ENCODE results near the gene MAPK8IP3. TPM values are rescaled to one million over a fixed set of nuclear protein-coding genes. Genes with fewer than 3 reads are reported as not detected.

MAPK8IP3 gene
- total and polyA plus RNA-seq, 9 of the 15 experiments (the other 6 are each of a cell fraction or from before 2014, with no cell fraction given): 0.17 to 58.7 (median 16.7) TPM

- ChIA-PET POLR2A (interaction anchor here (0.6 to 1.3 kb wide), 5 partner anchors 10 to 272 kb away, joined by 3 to 4 read pairs (median 3); no protein-coding TSS in a partner anchor), CTCF (ENCODE audit: low intra/inter-chr PET ratio) (no interaction called here)
- Histone ChIP-seq H3K36me3 (ENCODE audit: control insufficient read depth, insufficient read depth, low read length) (peaks cover 31% of the 10 kb centered on the region; the same call in 1 of the 3 replicates), H3K27me3 (ENCODE audit: control insufficient read depth in 2 of 2, insufficient read depth in 2 of 2, low read length in 2 of 2) (no peaks in the 10 kb centered on the region; a peak in 1 of 5 replicates), H3K27ac (ENCODE audit: extremely low read depth, low read depth, low read length) (no peak overlapping the region), H2AFZ (ENCODE audit: low read depth, low read length) (no peak overlapping the region), H3K4me2 (ENCODE audit: insufficient read depth, low read length) (no peak overlapping the region), H3K4me1 (replicated peaks in 1 of 2; ENCODE audit: control insufficient read depth in 2 of 2, insufficient read depth in 2 of 2, low read length in 2 of 2) (peaks cover 0 to 43% of the 10 kb centered on the region in 2 experiments; a peak in 2 of 5 replicates), H3K9ac (ENCODE audit: insufficient read depth in 1 of 2, low read depth in 2 of 2, low read length in 2 of 2) (peak overlapping the region in 1 of 2 experiments; percentile 48; a peak in 1 of 4 replicates), H3K4me3 (no peak overlapping the region), H3K9me1 (ENCODE audit: control insufficient read depth, insufficient read depth, low read length) (no peaks in the 10 kb centered on the region), H3K79me2 (ENCODE audit: control insufficient read depth, insufficient read depth, low read length) (no peaks in the 10 kb centered on the region), H4K20me1 (replicated peaks; ENCODE audit: control insufficient read depth, insufficient read depth, low read length) (no peaks in the 10 kb centered on the region), H3K9me3 (replicated peaks; ENCODE audit: control insufficient read depth, insufficient read depth, low read depth, low read length) (peaks cover 9% of the 10 kb centered on the region)
- DNase-seq (ENCODE audit: extremely low read depth in 1 of 4, low spot score in 3 of 4) (no peak), FAIRE-seq (no peak), ATAC-seq (no peak)
- intact Hi-C loops (cut with micrococcal nuclease): no loop called here
- whole genome bisulfite sequencing (ENCODE audit: insufficient coverage, low coverage, missing lambda C conversion rate): 91% methylated on average over 28 of the region's 32 CpGs
- no TSS peak for BruUV-seq (replicated peaks)
- in situ Hi-C loops (cut with MboI): no loop called here
- TF ChIP-seq FOXP4 (CRISPR knock-in tag; IDR thresholded peaks at IDR 0.05; ENCODE audit: borderline replicate concordance) (no peak), SMARCE1 (IDR thresholded peaks at IDR 0.05) (no peak), PRPF4 (IDR thresholded peaks at IDR 0.05; ENCODE audit: insufficient read depth, low read depth, low read length, poor library complexity, severe bottlenecking) (no peak), FUS (optimal IDR thresholded peaks at IDR 0.05; ENCODE audit: low read depth, low read length) (no peak), ZBTB9 (CRISPR knock-in tag; IDR thresholded peaks at IDR 0.05) (no peak), DMBX1 (CRISPR knock-in tag; IDR thresholded peaks at IDR 0.05; ENCODE audit: borderline replicate concordance) (no peak), MAFG (tag; conservative IDR thresholded peaks at IDR 0.05) (no peak), ZNF146 (CRISPR knock-in tag; IDR thresholded peaks at IDR 0.05; ENCODE audit: unreplicated experiment) (no peak), ZC3H8 (IDR thresholded peaks at IDR 0.05) (no peak), KDM2B (CRISPR knock-in tag; IDR thresholded peaks at IDR 0.05) (no peak), ZFP36 (IDR thresholded peaks at IDR 0.05; ENCODE audit: low read depth, low read length, partially characterized antibody) (no peak), ZNF197 (CRISPR knock-in tag; IDR thresholded peaks at IDR 0.05; ENCODE audit: low read depth) (no peak), GTF2E2 (tag; IDR thresholded peaks at IDR 0.05) (no peak), ZFP1 (CRISPR knock-in tag; IDR thresholded peaks at IDR 0.05) (no peak), TRIM25 (IDR thresholded peaks at IDR 0.05; ENCODE audit: borderline replicate concordance) (no peak), NUFIP1 (IDR thresholded peaks at IDR 0.05; ENCODE audit: partially characterized antibody) (no peak), ZSCAN29 (IDR thresholded peaks at IDR 0.05) (no peak)
These were observed 37.7 kb downstream of the MAPK8IP3 start for GRCh38 chr16:1743376-1744337.
